IMR-90 (cell line): ENCODE results near the gene BCL2L1. TPM values are rescaled to one million over a fixed set of nuclear protein-coding genes. Genes with fewer than 3 reads are reported as not detected.

Source experiments
- ATAC-seq: fragments of 200-7000 bp; cut with Tn5 transposase; 2 replicates; pipeline ENCODE4 v1.9.1; 2020; ENCODE audit warnings: low read depth, mild to moderate bottlenecking, moderate library complexity
- BruUV-seq: library from RNA; stranded (reverse); fragments of 400-500 nt; replicated peaks from 2 replicates; lab custom pipeline; 2021; lab: Mats Ljungman, UMichigan
- CTCF ChIA-PET: fragments of 300-600 bp; formaldehyde crosslinking; extraction: SDS; loops from one replicate; lab custom pipeline; 2021; ENCODE audit warnings: antibody characterized with exemption; lab: Yijun Ruan, JAX
- POLR2A ChIA-PET: fragments of 300-600 bp; sonication (Branson Sonifier 250); formaldehyde crosslinking; loops from one replicate; lab custom pipeline; 2022; ENCODE audit warnings: antibody characterized with exemption; ENCODE audit not compliant: unreplicated experiment; lab: Charles Lee
- DNase-seq: peaks from one replicate; pipeline ENCODE4 v3.0.0; 2013
- H2AFZ ChIP-seq: replicated peaks from 2 replicates; pipeline ENCODE3; 2013; ENCODE audit warnings: low read length, mild to moderate bottlenecking; ENCODE audit not compliant: poor library complexity
- H2AK5ac ChIP-seq: 2 replicates; pipeline ENCODE4 v1.6.1; 2013; ENCODE audit warnings: low read depth, low read length, inconsistent platforms
- H2AK9ac ChIP-seq: replicated peaks from 2 replicates; pipeline ENCODE3; 2013; ENCODE audit warnings: mild to moderate bottlenecking, low read depth, low read length, moderate library complexity; ENCODE audit not compliant: poor library complexity
- H2BK120ac ChIP-seq: 2 replicates; pipeline ENCODE4 v1.6.1; 2013; ENCODE audit warnings: low read depth, low read length, inconsistent platforms
- H2BK15ac ChIP-seq: 3 replicates; pipeline ENCODE4 v1.6.1; 2013; ENCODE audit warnings: low read depth, low read length, inconsistent platforms
- H2BK20ac ChIP-seq: 2 replicates; pipeline ENCODE4 v1.6.1; 2013; ENCODE audit warnings: low read depth, mild to moderate bottlenecking, inconsistent platforms, low read length, moderate library complexity
- H2BK5ac ChIP-seq: 2 replicates; pipeline ENCODE4 v1.6.1; 2013; ENCODE audit warnings: mild to moderate bottlenecking, low read depth, low read length, inconsistent platforms; ENCODE audit not compliant: poor library complexity, severe bottlenecking
- H3K14ac ChIP-seq: replicated peaks from 2 replicates; pipeline ENCODE4 v1.6.1; 2013; ENCODE audit warnings: low read depth, low read length, inconsistent platforms
- H3K18ac ChIP-seq: 2 replicates; pipeline ENCODE4 v1.6.1; 2013; ENCODE audit warnings: low read depth, low read length, control low read depth
- H3K23ac ChIP-seq: 2 replicates; pipeline ENCODE4 v1.6.1; 2013; ENCODE audit warnings: low read depth, low read length, inconsistent platforms
- H3K27ac ChIP-seq: 2 replicates; pipeline ENCODE4 v1.5.1; 2013; ENCODE audit warnings: mild to moderate bottlenecking, control low read depth, low read length; ENCODE audit not compliant: insufficient read depth
- H3K27me3 ChIP-seq: 2 replicates; pipeline ENCODE4 v1.6.1; 2013; ENCODE audit warnings: low read length; ENCODE audit not compliant: control insufficient read depth, insufficient read depth
- H3K36me3 ChIP-seq: 2 replicates; pipeline ENCODE4 v1.6.1; 2013; ENCODE audit warnings: low read length, mixed read lengths; ENCODE audit not compliant: control insufficient read depth, insufficient read depth
- H3K4ac ChIP-seq: 2 replicates; pipeline ENCODE4 v1.6.1; 2013; ENCODE audit warnings: low read depth, low read length, inconsistent platforms
- H3K4me1 ChIP-seq: 2 replicates; pipeline ENCODE4 v1.6.1; 2013; ENCODE audit warnings: low read length, mixed read lengths; ENCODE audit not compliant: control insufficient read depth, insufficient read depth
- H3K4me2 ChIP-seq: 2 replicates; pipeline ENCODE4 v1.6.1; 2013; ENCODE audit warnings: low read depth, mild to moderate bottlenecking, control low read depth, low read length, moderate library complexity
- H3K4me3 ChIP-seq: 2 replicates; pipeline ENCODE4 v1.5.1; 2013; ENCODE audit warnings: low read depth, mild to moderate bottlenecking, control low read depth, low read length, moderate library complexity; ENCODE audit not compliant: insufficient read depth
- H3K56ac ChIP-seq: 2 replicates; pipeline ENCODE4 v1.6.1; 2013; ENCODE audit warnings: low read length, inconsistent platforms; ENCODE audit not compliant: insufficient read depth; ENCODE audit errors: extremely low read depth
- H3K79me1 ChIP-seq, 2 experiments: 2 replicates each; pipeline ENCODE4 v1.6.1; 2013; ENCODE audit warnings: low read length in 2 of 2, inconsistent platforms in 1 of 2, low read depth in 1 of 2
- H3K9ac ChIP-seq: 2 replicates; pipeline ENCODE4 v1.6.1; 2013; ENCODE audit warnings: low read depth, low read length, control low read depth
- H3K9me1 ChIP-seq: 2 replicates; pipeline ENCODE4 v1.6.1; 2013; ENCODE audit warnings: low read length, inconsistent platforms; ENCODE audit not compliant: insufficient read depth
- H3K9me3 ChIP-seq: 2 replicates; pipeline ENCODE4 v1.6.1; 2013; ENCODE audit warnings: low read length; ENCODE audit not compliant: control insufficient read depth, insufficient read depth
- H4K20me1 ChIP-seq: 2 replicates; pipeline ENCODE4 v1.6.1; 2013; ENCODE audit warnings: low read length, inconsistent platforms; ENCODE audit not compliant: insufficient read depth
- H4K5ac ChIP-seq: 2 replicates; pipeline ENCODE4 v1.6.1; 2013; ENCODE audit warnings: mild to moderate bottlenecking, low read depth, low read length, control low read depth
- H4K8ac ChIP-seq, 2 experiments: 2 replicates each; pipeline ENCODE4 v1.6.1; 2013; ENCODE audit warnings: low read depth in 2 of 2, low read length in 2 of 2, control low read depth in 1 of 2, inconsistent platforms in 1 of 2
- H4K91ac ChIP-seq: 2 replicates; pipeline ENCODE4 v1.6.1; 2013; ENCODE audit warnings: low read depth, low read length, inconsistent platforms; ENCODE audit not compliant: insufficient read depth
- CEBPB ChIP-seq: IDR thresholded peaks from 2 replicates; pipeline ENCODE4 v1.6.1; 2012; ENCODE audit warnings: low read depth, low read length, improper control_type of control experiment
- FOS ChIP-seq: fragments of 150-350 bp; IDR thresholded peaks from 2 replicates; pipeline ENCODE4 v1.6.1; 2016; ENCODE audit warnings: low read depth, low read length
- MAFK ChIP-seq: IDR thresholded peaks from 2 replicates; pipeline ENCODE4 v1.6.1; 2012; ENCODE audit warnings: low read depth, low read length, improper control_type of control experiment
- MAZ ChIP-seq: IDR thresholded peaks from 2 replicates; pipeline ENCODE4 v1.6.1; 2012; ENCODE audit warnings: low read depth, mild to moderate bottlenecking, low read length, improper control_type of control experiment, moderate library complexity, borderline replicate concordance
- NFE2L2 ChIP-seq: fragments of 150-350 bp; IDR thresholded peaks from 2 replicates; pipeline ENCODE4 v1.6.1; 2016; ENCODE audit warnings: low read depth, mild to moderate bottlenecking, low read length
- POLR2A ChIP-seq: IDR thresholded peaks from 2 replicates; pipeline ENCODE4 v1.6.1; 2012; ENCODE audit warnings: mild to moderate bottlenecking, low read depth, low read length
- RAD21 ChIP-seq: IDR thresholded peaks from 2 replicates; pipeline ENCODE4 v1.6.1; 2012; ENCODE audit warnings: low read length, improper control_type of control experiment
- RCOR1 ChIP-seq: IDR thresholded peaks from 2 replicates; pipeline ENCODE4 v1.6.1; 2012; ENCODE audit warnings: mild to moderate bottlenecking, low read length, improper control_type of control experiment; ENCODE audit not compliant: insufficient replicate concordance
- SMC3 ChIP-seq: fragments of 150-350 bp; IDR thresholded peaks from 2 replicates; pipeline ENCODE4 v1.6.1; 2016; ENCODE audit warnings: low read depth, mild to moderate bottlenecking, antibody characterized with exemption, low read length, moderate library complexity
- whole genome bisulfite sequencing, 2 experiments: methylation state at CpG; one replicate each; pipeline versions ENCODE4 v1.1.5 to v1.1.7; 2013; ENCODE audit warnings: missing lambda C conversion rate in 2 of 2; ENCODE audit not compliant: insufficient read length in 1 of 2; ENCODE audit errors: extremely low coverage in 2 of 2; 5-methylcytosine and 5-hydroxymethylcytosine counted together
- dilution Hi-C: fragments of 300-500 bp; cut with HindIII; formaldehyde crosslinking; loops from one replicate; pipeline ENCODE4 v1.14.3; 2018; ENCODE audit warnings: low sequenced_read_pairs; ENCODE audit not compliant: unreplicated experiment
- in situ Hi-C: fragments of 300-500 bp; cut with MboI; formaldehyde crosslinking; loops from 3 replicates; pipeline ENCODE4 v1.14.3; 2019; ENCODE audit warnings: low sequenced_read_pairs, inconsistent platforms, mixed read lengths
- intact Hi-C: fragments of 100-400 bp; cut with micrococcal nuclease; formaldehyde crosslinking; loops from 2 replicates; pipeline ENCODE4 v1.10.0; 2022
- polyA plus RNA-seq, 3 experiments: library from polyadenylated mRNA; depleted of rRNA; stranded (reverse); fragments of >200 nt; gene quantifications; 2 replicates each; pipeline ENCODE4 v1.2.3, GENCODE V29; 2012; ENCODE audit warnings: low replicate concordance in 1 of 3
- total RNA-seq: library from RNA; depleted of rRNA; stranded (reverse); fragments of >200 nt; gene quantifications from 2 replicates; pipeline ENCODE4 v1.2.3, GENCODE V29; 2012
- TF ChIP-seq, protein P1 (sequence below): conservative IDR thresholded peaks from 2 replicates; pipeline ENCODE4 v1.5.1; 2012; ENCODE audit warnings: mild to moderate bottlenecking, low read depth, low read length, improper control_type of control experiment
- TF ChIP-seq, protein P2 (sequence below): fragments of 150-350 bp; IDR thresholded peaks from 2 replicates; pipeline ENCODE4 v1.6.1; 2017; ENCODE audit warnings: mild to moderate bottlenecking, antibody characterized with exemption, low read length, low read depth

The BCL2L1 gene
- total and polyA plus RNA-seq, 2 of the 4 experiments (the other 2 are of a cell fraction) = 40.2 to 41.9 TPM

DNA sequence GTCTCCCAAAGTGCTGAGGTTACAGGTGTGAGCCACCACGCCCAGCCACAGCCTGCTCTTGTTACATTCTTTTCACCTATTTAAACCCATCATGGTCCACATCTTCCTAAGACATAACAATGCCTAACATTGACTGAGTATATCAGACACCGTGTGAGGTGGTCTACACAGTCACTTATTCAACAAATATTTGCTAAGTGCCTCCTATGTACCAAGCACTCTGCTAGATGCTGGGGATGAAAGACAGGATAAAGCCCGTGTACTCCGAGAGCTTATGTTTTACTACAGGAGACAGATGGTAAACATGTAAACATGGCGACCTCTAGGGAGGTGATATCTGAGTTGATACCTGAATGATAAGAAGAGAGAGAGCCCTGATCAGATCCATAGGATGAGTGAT is 12.7 kb downstream of the BCL2L1 start:
- H3K9me3 ChIP-seq = no peaks in the 10 kb centered on the region
- no peak overlapping the region for H2AK9ac ChIP-seq
- H4K20me1 ChIP-seq = no peaks in the 10 kb centered on the region
- H4K8ac ChIP-seq = no peak overlapping the region
- DNase-seq = no peak
- no peak for ATAC-seq
- H3K79me1 ChIP-seq = peaks cover 54 to 85% of the 10 kb centered on the region in 2 experiments
- H2AK5ac ChIP-seq = peak overlapping the region; percentile 17; the same call in 1 of the 2 replicates
- dilution Hi-C loops = no loop called here
- H3K14ac ChIP-seq = no peak overlapping the region; the same call in 1 of the 2 replicates
- no TSS peak for BruUV-seq
- no peak overlapping the region for H4K5ac ChIP-seq
- no peaks in the 10 kb centered on the region for H3K27me3 ChIP-seq
- peaks cover 19% of the 10 kb centered on the region for H3K4me1 ChIP-seq
- no peak overlapping the region for H2BK5ac ChIP-seq
- H3K9me1 ChIP-seq = peaks cover 42% of the 10 kb centered on the region
- ChIA-PET POLR2A (no interaction called here), CTCF (interaction anchor here (0.6 kb wide), 1 partner anchor 250 kb away, joined by 3 read pairs; no protein-coding TSS in a partner anchor)
- H3K9ac ChIP-seq = no peak overlapping the region
- H3K4me2 ChIP-seq = no peak overlapping the region
- peak overlapping the region; percentile 5; the same call in 1 of the 2 replicates for H2BK20ac ChIP-seq
- H2BK15ac ChIP-seq = peak overlapping the region; percentile 42; the same call in 1 of the 3 replicates
- H3K18ac ChIP-seq = no peak overlapping the region
- no peak overlapping the region for H2BK120ac ChIP-seq
- H3K23ac ChIP-seq = no peak overlapping the region
- 93% methylated on average over 3 of the region's 5 CpGs; no CpG with 5 or more reads in 1 of the 2 experiments for WGBS, 2 experiments
- in situ Hi-C loops = no loop called here
- H2AFZ ChIP-seq = no peak overlapping the region
- peaks cover 26% of the 10 kb centered on the region for H3K36me3 ChIP-seq
- H3K56ac ChIP-seq = no peak overlapping the region
- intact Hi-C loops = no loop called here
- TF ChIP-seq NFE2L2 (no peak), RAD21 (no peak), FOS (no peak), MAZ (no peak), MAFK (no peak), SMC3 (no peak), POLR2A (no peak), CEBPB (no peak), RCOR1 (no peak)
- TF ChIP-seq, protein P1, sequence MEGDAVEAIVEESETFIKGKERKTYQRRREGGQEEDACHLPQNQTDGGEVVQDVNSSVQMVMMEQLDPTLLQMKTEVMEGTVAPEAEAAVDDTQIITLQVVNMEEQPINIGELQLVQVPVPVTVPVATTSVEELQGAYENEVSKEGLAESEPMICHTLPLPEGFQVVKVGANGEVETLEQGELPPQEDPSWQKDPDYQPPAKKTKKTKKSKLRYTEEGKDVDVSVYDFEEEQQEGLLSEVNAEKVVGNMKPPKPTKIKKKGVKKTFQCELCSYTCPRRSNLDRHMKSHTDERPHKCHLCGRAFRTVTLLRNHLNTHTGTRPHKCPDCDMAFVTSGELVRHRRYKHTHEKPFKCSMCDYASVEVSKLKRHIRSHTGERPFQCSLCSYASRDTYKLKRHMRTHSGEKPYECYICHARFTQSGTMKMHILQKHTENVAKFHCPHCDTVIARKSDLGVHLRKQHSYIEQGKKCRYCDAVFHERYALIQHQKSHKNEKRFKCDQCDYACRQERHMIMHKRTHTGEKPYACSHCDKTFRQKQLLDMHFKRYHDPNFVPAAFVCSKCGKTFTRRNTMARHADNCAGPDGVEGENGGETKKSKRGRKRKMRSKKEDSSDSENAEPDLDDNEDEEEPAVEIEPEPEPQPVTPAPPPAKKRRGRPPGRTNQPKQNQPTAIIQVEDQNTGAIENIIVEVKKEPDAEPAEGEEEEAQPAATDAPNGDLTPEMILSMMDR = no peak
- TF ChIP-seq, protein P2, sequence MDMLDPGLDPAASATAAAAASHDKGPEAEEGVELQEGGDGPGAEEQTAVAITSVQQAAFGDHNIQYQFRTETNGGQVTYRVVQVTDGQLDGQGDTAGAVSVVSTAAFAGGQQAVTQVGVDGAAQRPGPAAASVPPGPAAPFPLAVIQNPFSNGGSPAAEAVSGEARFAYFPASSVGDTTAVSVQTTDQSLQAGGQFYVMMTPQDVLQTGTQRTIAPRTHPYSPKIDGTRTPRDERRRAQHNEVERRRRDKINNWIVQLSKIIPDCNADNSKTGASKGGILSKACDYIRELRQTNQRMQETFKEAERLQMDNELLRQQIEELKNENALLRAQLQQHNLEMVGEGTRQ = no peak
- H3K4me3 ChIP-seq = no peak overlapping the region
- H4K91ac ChIP-seq = no peak overlapping the region
- H3K27ac ChIP-seq = no peak overlapping the region
- H3K4ac ChIP-seq = peak overlapping the region; percentile 10; the same call in 1 of the 2 replicates
